ENCODE measurements around the gene ZBTB16. TPM values are rescaled to one million over a fixed set of nuclear protein-coding genes. Genes with fewer than 3 reads are reported as not detected.
A peak's percentile ranks its signal among the peaks of the same experiment; 100 is the strongest.

The ZBTB16 gene
- total RNA-seq, 1 experiment from 2014 or later, result 70.4 TPM

DNA sequence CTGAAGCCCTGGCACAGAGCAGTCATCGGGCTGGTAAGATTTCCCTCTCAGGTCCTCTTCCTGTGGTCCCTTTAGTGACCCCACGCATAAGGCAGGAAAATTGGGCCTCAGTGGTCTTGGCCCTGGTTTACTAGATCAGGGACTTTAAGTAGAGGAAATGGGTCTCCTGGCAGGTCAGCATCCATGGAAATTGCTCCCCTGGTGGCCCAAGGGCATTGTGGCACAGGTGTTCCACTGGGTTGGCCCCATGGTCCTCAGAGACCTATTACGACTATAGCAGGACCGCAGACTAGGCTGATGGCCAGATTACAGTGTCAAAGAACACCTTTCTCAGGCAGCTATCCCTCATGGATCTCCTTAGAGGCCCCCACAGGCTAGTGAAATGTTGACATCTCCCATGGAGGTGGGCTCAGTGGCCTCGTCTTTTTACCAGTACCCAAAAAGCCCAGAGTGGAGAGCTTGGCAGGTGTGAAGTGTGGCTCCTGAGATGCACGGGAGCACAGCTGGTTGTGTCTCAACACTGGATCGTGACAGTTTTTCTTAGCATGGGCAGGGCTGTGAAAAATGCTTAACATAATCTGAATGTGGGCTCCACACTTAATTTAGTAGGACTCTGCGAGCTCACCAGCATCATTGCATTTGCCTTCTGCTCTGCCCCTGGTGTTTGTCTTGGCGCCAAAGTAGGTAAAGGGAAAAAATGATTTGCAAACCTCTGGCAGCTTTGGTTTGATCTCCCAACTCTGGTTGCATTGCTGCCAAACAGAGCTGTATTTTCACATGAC is 74.2 kb downstream of the ZBTB16 start:
- no TSS peak for BruUV-seq (replicated peaks)
- DNase-seq (ENCODE audit: unreplicated experiment), result peak; percentile 69

DNA sequence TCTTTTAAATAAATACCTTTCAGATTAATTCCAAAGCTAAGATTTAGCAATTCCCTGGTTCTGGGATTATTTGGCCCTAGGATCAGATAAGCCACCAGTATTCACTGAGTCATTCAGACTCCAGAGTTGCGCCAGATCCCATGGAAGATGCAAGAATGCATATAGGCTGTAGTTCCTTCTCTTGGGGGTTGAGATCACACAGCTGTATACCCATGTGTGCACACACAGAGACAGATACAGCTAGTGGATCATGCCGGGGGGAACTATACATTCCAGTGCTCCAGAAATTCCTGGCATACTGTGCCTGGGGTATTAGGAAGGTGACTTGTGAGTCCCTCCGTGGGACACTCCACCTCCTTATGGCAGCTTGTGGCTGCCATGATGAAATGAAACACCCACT is 75.4 kb downstream of the ZBTB16 start:
- TF ChIP-seq, protein P1, sequence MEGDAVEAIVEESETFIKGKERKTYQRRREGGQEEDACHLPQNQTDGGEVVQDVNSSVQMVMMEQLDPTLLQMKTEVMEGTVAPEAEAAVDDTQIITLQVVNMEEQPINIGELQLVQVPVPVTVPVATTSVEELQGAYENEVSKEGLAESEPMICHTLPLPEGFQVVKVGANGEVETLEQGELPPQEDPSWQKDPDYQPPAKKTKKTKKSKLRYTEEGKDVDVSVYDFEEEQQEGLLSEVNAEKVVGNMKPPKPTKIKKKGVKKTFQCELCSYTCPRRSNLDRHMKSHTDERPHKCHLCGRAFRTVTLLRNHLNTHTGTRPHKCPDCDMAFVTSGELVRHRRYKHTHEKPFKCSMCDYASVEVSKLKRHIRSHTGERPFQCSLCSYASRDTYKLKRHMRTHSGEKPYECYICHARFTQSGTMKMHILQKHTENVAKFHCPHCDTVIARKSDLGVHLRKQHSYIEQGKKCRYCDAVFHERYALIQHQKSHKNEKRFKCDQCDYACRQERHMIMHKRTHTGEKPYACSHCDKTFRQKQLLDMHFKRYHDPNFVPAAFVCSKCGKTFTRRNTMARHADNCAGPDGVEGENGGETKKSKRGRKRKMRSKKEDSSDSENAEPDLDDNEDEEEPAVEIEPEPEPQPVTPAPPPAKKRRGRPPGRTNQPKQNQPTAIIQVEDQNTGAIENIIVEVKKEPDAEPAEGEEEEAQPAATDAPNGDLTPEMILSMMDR (IDR thresholded peaks at IDR 0.05; ENCODE audit: unreplicated experiment), result no peak
- H3K36me3 Mint-ChIP-seq (ENCODE audit: insufficient read depth, unreplicated experiment), result peaks cover 98% of the 10 kb centered on the region
- no peaks in the 10 kb centered on the region for H3K9me3 Mint-ChIP-seq (ENCODE audit: unreplicated experiment)
- peaks cover 70% of the 10 kb centered on the region for H3K4me1 Mint-ChIP-seq (ENCODE audit: insufficient read depth, unreplicated experiment)
- ChIA-PET POLR2A (interaction anchor here (0.6 to 3.5 kb wide), 23 partner anchors 9 to 99 kb away, joined by 3 to 26 read pairs (median 5); no protein-coding TSS in a partner anchor), CTCF (interaction anchor here (0.8 to 1.3 kb wide), 4 partner anchors 17 to 127 kb away, joined by 3 to 6 read pairs (median 4); no protein-coding TSS in a partner anchor)
- H3K27me3 Mint-ChIP-seq (ENCODE audit: insufficient read depth, unreplicated experiment), result no peaks in the 10 kb centered on the region
- BruUV-seq (replicated peaks), result no TSS peak
- peak; percentile 93 for DNase-seq (ENCODE audit: unreplicated experiment)
- peak overlapping the region; percentile 88 for H3K27ac Mint-ChIP-seq (ENCODE audit: low read depth, unreplicated experiment)
- H3K4me3 Mint-ChIP-seq (ENCODE audit: unreplicated experiment), result peak overlapping the region; percentile 33
- intact Hi-C loops (cut with micrococcal nuclease), result no loop called here

More for the DNA sequence above, 74.2 kb downstream of the ZBTB16 start:
- peaks cover 98% of the 10 kb centered on the region for H3K36me3 Mint-ChIP-seq (ENCODE audit: insufficient read depth, unreplicated experiment)
- ChIA-PET POLR2A (interaction anchor here (0.9 to 3.5 kb wide), 20 partner anchors 7 to 98 kb away, joined by 3 to 26 read pairs (median 4); no protein-coding TSS in a partner anchor), CTCF (interaction anchor here (0.5 to 1.3 kb wide), 6 partner anchors 10 to 128 kb away, joined by 3 to 6 read pairs (median 4); no protein-coding TSS in a partner anchor)
- intact Hi-C loops (cut with micrococcal nuclease), result no loop called here
- H3K27me3 Mint-ChIP-seq (ENCODE audit: insufficient read depth, unreplicated experiment), result no peaks in the 10 kb centered on the region
- no peaks in the 10 kb centered on the region for H3K9me3 Mint-ChIP-seq (ENCODE audit: unreplicated experiment)
- no peak overlapping the region for H3K4me3 Mint-ChIP-seq (ENCODE audit: unreplicated experiment)
- TF ChIP-seq, protein P1 (IDR thresholded peaks at IDR 0.05; ENCODE audit: unreplicated experiment), result no peak
- peak overlapping the region; percentile 88 for H3K27ac Mint-ChIP-seq (ENCODE audit: low read depth, unreplicated experiment)
- peaks cover 80% of the 10 kb centered on the region for H3K4me1 Mint-ChIP-seq (ENCODE audit: insufficient read depth, unreplicated experiment)

DNA sequence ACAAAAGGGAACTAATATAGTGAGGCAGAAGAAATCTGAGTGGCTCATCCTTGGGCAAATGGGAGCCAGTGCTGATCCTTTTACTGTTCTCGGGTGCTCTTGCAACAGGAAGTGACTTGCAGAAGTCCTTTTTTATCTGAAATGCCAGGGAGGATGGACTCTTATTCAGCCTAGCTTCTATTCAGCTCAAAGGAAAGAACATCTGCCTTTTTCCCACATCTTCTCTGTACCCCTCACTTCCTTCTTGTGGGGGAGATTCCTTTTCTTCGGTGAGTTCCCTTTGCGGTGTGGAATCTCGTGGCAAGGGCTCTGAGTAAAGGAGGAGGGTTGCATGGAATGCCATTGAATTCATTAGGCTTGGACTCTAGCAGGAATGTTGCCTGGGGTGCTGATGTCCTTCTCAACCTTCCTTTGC is 76.2 kb downstream of the ZBTB16 start:
- BruUV-seq (replicated peaks), result no TSS peak
- Mint-ChIP-seq H3K27me3 (ENCODE audit: insufficient read depth, unreplicated experiment) (no peaks in the 10 kb centered on the region), H3K36me3 (ENCODE audit: insufficient read depth, unreplicated experiment) (peaks cover 98% of the 10 kb centered on the region), H3K9me3 (ENCODE audit: unreplicated experiment) (no peaks in the 10 kb centered on the region), H3K4me3 (ENCODE audit: unreplicated experiment) (no peak overlapping the region), H3K27ac (ENCODE audit: low read depth, unreplicated experiment) (peak overlapping the region; percentile 86), H3K4me1 (ENCODE audit: insufficient read depth, unreplicated experiment) (peaks cover 64% of the 10 kb centered on the region)
- POLR2A ChIA-PET, result interaction anchor here (0.5 to 3.5 kb wide), 9 partner anchors 12 to 150 kb away, joined by 3 to 19 read pairs (median 8); no protein-coding TSS in a partner anchor
- TF ChIP-seq, protein P1 (IDR thresholded peaks at IDR 0.05; ENCODE audit: unreplicated experiment), result no peak
- DNase-seq (ENCODE audit: unreplicated experiment), result no peak
- intact Hi-C loops (cut with micrococcal nuclease), result no loop called here
- CTCF ChIA-PET, result no interaction called here
